Thyroid gland (tissue), 4 donors: Measurements from ENCODE around the gene DND1.

Experiments used
- CTCF ChIP-seq, 6 experiments: fragments of 200-600 bp in 3 of 6; fragments of 450-650 bp in 3 of 6; sonication (generic) in 3 of 6; IDR thresholded peaks; one replicate each; pipeline ENCODE4 v1.5.1; 2016 to 2019; ENCODE audit warnings: antibody characterized with exemption in 6 of 6, mild to moderate bottlenecking in 2 of 6, inconsistent platforms in 1 of 6, moderate library complexity in 1 of 6
- POLR2A ChIP-seq, 2 donors: fragments of 450-650 bp; IDR thresholded peaks; one replicate each; pipeline ENCODE4 v1.6.1; 2017; ENCODE audit warnings: antibody characterized with exemption in 2 of 2, mild to moderate bottlenecking in 2 of 2, moderate library complexity in 1 of 2

GRCh38 chr5:140622301-140622700 is 51.1 kb downstream of the DND1 start:
- no peak for TF ChIP-seq POLR2A (IDR thresholded peaks at IDR 0.05)
- TF ChIP-seq CTCF (IDR thresholded peaks at IDR 0.05): no peak
